GM19099 (cell line): ENCODE measurements around the gene S100Z.

Experiments used
- POLR2A ChIP-seq: IDR thresholded peaks from 3 replicates; pipeline ENCODE4 v1.6.1; 2011; ENCODE audit warnings: low read depth; ENCODE audit not compliant: insufficient read length; ENCODE audit errors: extremely low read depth

Gene S100Z

GRCh38 chr5:76926329-76927105 lies 76.7 kb downstream of the S100Z start:
- no peak for TF ChIP-seq POLR2A

- TF ChIP-seq POLR2A, result no peak
Measured at GRCh38 chr5:76927961-76928360, 78.1 kb downstream of the S100Z start.

GRCh38 chr5:76930083-76930482 lies 80.3 kb downstream of the S100Z start:
- no peak for TF ChIP-seq POLR2A

- TF ChIP-seq POLR2A, result no peak
Measured at GRCh38 chr5:76938177-76938576, 88.4 kb downstream of the S100Z start.

GRCh38 chr5:76941000-76941399 lies 91.2 kb downstream of the S100Z start:
- no peak for TF ChIP-seq POLR2A

- no peak for TF ChIP-seq POLR2A
Measured at GRCh38 chr5:76941442-76941841, 91.6 kb downstream of the S100Z start.

- no peak for TF ChIP-seq POLR2A
Measured at GRCh38 chr5:76942581-76942980, 92.8 kb downstream of the S100Z start.

GRCh38 chr5:76943006-76943405 lies 93.2 kb downstream of the S100Z start:
- TF ChIP-seq POLR2A, result no peak

- TF ChIP-seq POLR2A, result no peak
Measured at GRCh38 chr5:76944638-76945037, 94.8 kb downstream of the S100Z start.

GRCh38 chr5:76946090-76946489 lies 96.3 kb downstream of the S100Z start:
- no peak for TF ChIP-seq POLR2A

- no peak for TF ChIP-seq POLR2A
Measured at GRCh38 chr5:76947082-76947503, 97.3 kb downstream of the S100Z start.

GRCh38 chr5:76952795-76953536 lies 103.2 kb downstream of the S100Z start, which contains the start of gene CRHBP:
Gene CRHBP, plus strand, starts transcription at chr5:76953045. Its CDS starts 90 bp downstream, at chr5:76953135.
- no peak for TF ChIP-seq POLR2A

GRCh38 chr5:76953551-76954382 lies 104.0 kb downstream of the S100Z start:
- TF ChIP-seq POLR2A, result no peak

- no peak for TF ChIP-seq POLR2A
Measured at GRCh38 chr5:76954383-76954763, 104.6 kb downstream of the S100Z start.

- no peak for TF ChIP-seq POLR2A
Measured at GRCh38 chr5:76956033-76956432, 106.2 kb downstream of the S100Z start.
